ENCODE results near the gene WHRN. TPM values are rescaled to one million over a fixed set of nuclear protein-coding genes. Genes with fewer than 3 reads are reported as not detected.

Gene WHRN
- total and polyA plus RNA-seq, 2 of the 8 experiments (the other 6 are each of a cell fraction or from before 2014, with no cell fraction given), result 4.4 to 7.7 TPM

DNA sequence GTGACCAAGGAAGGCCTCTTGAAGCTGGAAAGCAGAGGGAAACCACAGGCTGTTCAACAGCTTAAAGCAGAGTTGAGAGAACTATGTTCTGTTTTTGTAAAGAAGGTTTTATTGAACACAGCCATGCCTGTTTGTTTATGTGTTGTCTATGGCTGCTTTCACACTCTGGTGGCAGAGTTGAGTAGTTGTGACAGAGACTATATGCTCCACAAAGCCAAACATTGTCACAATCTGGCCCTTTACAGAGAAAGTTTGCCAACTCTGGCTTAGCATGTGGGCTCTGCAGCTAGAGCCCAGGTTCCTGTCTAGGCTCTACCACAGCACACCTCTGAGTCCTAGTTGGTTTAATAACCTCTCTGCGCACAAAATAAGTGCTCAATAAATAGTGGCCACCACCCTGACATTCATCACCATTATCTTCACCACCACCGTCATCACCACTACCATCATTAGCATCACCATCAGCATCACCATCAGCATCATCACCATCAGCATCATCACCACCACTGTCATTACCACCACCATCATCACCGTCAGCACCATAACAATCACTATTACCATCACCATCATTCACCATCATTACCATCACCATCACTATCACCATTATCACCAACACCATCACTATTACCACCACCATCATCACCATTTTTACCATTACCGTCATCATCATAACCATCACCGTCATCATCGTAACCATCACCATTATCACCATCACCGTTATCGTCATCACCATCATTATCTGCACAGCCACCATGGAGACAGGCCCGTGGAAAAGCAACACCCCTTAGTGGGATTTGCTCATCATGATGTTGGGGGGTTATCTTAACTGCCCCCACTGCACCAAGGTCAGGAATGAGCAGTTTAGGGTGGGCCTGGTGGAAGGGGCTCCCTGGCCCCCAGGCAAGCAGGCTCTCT lies 135.8 kb downstream of the WHRN start (continued):
- TF ChIP-seq CTCF (IDR thresholded peaks at IDR 0.05; ENCODE audit: control extremely low read depth in 1 of 3, insufficient read depth in 1 of 3, low read depth in 1 of 3, low read length in 3 of 3) (no peak), CEBPB (IDR thresholded peaks at IDR 0.05; ENCODE audit: low read depth, low read length) (no peak)

Data from H1 (cell line).